ENCODE measurements around the gene OPHN1. TPM values are rescaled to one million over a fixed set of nuclear protein-coding genes. Genes with fewer than 3 reads are reported as not detected.

Gene OPHN1
- total RNA-seq, 4 donors from 2014 or later: 2.3 to 10.8 (median 4.6) TPM

- intact Hi-C loops (cut with DNase I; ENCODE audit: low total_unique reads): loop anchor here (5.0 kb wide), 1 partner anchor 657 kb away; no protein-coding TSS in a partner anchor
These were observed 228.7 kb downstream of the OPHN1 start for GRCh38 chrX:68204521-68205038.

GRCh38 chrX:68203646-68204045, 229.6 kb downstream of the OPHN1 start:
- ATAC-seq: no peak
- TF ChIP-seq CTCF (IDR thresholded peaks at IDR 0.05 in 4 of 5, conservative IDR thresholded peaks at IDR 0.05 in 1 of 5) (no peak), POLR2A (IDR thresholded peaks at IDR 0.05) (no peak)
- Histone ChIP-seq H3K4me1 (no peaks in the 10 kb centered on the region), H3K9me3 (no peaks in the 10 kb centered on the region), H3K27me3 (no peaks in the 10 kb centered on the region), H3K27ac (no peak overlapping the region), H3K36me3 (no peaks in the 10 kb centered on the region), H3K4me3 (no peak overlapping the region)
- no peak for DNase-seq
- intact Hi-C loops (cut with DNase I; ENCODE audit: low total_unique reads) (no loop called here), in situ Hi-C loops (cut with MboI; ENCODE audit: low sequenced_read_pairs in 4 of 4) (no loop called here)

More at GRCh38 chrX:68204521-68205038, 228.7 kb downstream of the OPHN1 start:
- H3K9me3 ChIP-seq: no peaks in the 10 kb centered on the region
- H3K36me3 ChIP-seq: no peaks in the 10 kb centered on the region
- no peaks in the 10 kb centered on the region for H3K27me3 ChIP-seq
- no peaks in the 10 kb centered on the region for H3K4me1 ChIP-seq
- ATAC-seq (no peak), DNase-seq (no peak)
- no peak for TF ChIP-seq CTCF (IDR thresholded peaks at IDR 0.05 in 4 of 5, conservative IDR thresholded peaks at IDR 0.05 in 1 of 5)
- TF ChIP-seq POLR2A (IDR thresholded peaks at IDR 0.05): no peak
- in situ Hi-C loops (cut with MboI; ENCODE audit: low sequenced_read_pairs in 4 of 4): no loop called here
- no peak overlapping the region for H3K4me3 ChIP-seq
- no peak overlapping the region for H3K27ac ChIP-seq

- H3K27me3 ChIP-seq: no peaks in the 10 kb centered on the region
- H3K9me3 ChIP-seq: no peaks in the 10 kb centered on the region
- H3K27ac ChIP-seq: no peak overlapping the region
- TF ChIP-seq CTCF (IDR thresholded peaks at IDR 0.05 in 4 of 5, conservative IDR thresholded peaks at IDR 0.05 in 1 of 5) (no peak), POLR2A (IDR thresholded peaks at IDR 0.05) (no peak)
- H3K36me3 ChIP-seq: no peaks in the 10 kb centered on the region
- no peak for ATAC-seq
- H3K4me1 ChIP-seq: no peaks in the 10 kb centered on the region
- H3K4me3 ChIP-seq: no peak overlapping the region
- in situ Hi-C loops (cut with MboI; ENCODE audit: low sequenced_read_pairs in 4 of 4) (no loop called here), intact Hi-C loops (cut with DNase I; ENCODE audit: low total_unique reads) (no loop called here)
- no peak for DNase-seq
These were observed 230.1 kb downstream of the OPHN1 start for GRCh38 chrX:68203211-68203610.

GRCh38 chrX:68199062-68199848, 234.0 kb downstream of the OPHN1 start:
- no peaks in the 10 kb centered on the region for H3K36me3 ChIP-seq
- H3K9me3 ChIP-seq: no peaks in the 10 kb centered on the region
- no peaks in the 10 kb centered on the region for H3K27me3 ChIP-seq
- DNase-seq (peak in 1 of 2 donors; percentile 13), ATAC-seq (no peak)
- no peaks in the 10 kb centered on the region for H3K4me1 ChIP-seq
- intact Hi-C loops (cut with DNase I; ENCODE audit: low total_unique reads): loop anchor here (5.0 kb wide), 1 partner anchor 513 kb away; no protein-coding TSS in a partner anchor
- in situ Hi-C loops (cut with MboI; ENCODE audit: low sequenced_read_pairs in 4 of 4): loop anchor here (5.0 to 25.0 kb wide), 3 partner anchors 263 to 513 kb away; no protein-coding TSS in a partner anchor
- no peak for TF ChIP-seq CTCF (IDR thresholded peaks at IDR 0.05 in 4 of 5, conservative IDR thresholded peaks at IDR 0.05 in 1 of 5)
- TF ChIP-seq POLR2A (IDR thresholded peaks at IDR 0.05): no peak
- no peak overlapping the region for H3K27ac ChIP-seq
- no peak overlapping the region for H3K4me3 ChIP-seq
